HEK293 (cell line): Measurements from ENCODE around the gene BABAM1.

ENCODE experiments used
- CTCF ChIA-PET: fragments of 350-600 bp; formaldehyde crosslinking; extraction: SDS; loops from one replicate; lab custom pipeline; 2021; ENCODE audit warnings: antibody characterized with exemption; lab: Yijun Ruan, JAX
- POLR2A ChIA-PET: fragments of 300-600 bp; formaldehyde crosslinking; extraction: SDS; loops from one replicate; lab custom pipeline; 2020; ENCODE audit warnings: antibody characterized with exemption, inconsistent platforms; lab: Yijun Ruan, JAX
- H3K27ac ChIP-seq: fragments of 200-500 bp; sonication (Bioruptor generic); 2 replicates; pipeline ENCODE4 v1.5.1; 2014; ENCODE audit warnings: low read depth, low read length, control low read depth, inconsistent platforms; ENCODE audit errors: extremely low read depth
- H3K36me3 ChIP-seq, 2 experiments: fragments of 200-500 bp in 1 of 2; sonication (Bioruptor generic) in 1 of 2; 1 replicate in 1 of 2; 2 replicates in 1 of 2; pipeline ENCODE4 v1.5.1; 2014 to 2017; ENCODE audit warnings: inconsistent platforms in 2 of 2, low read length in 2 of 2; ENCODE audit not compliant: control insufficient read depth in 2 of 2, insufficient read depth in 1 of 2
- H3K4me1 ChIP-seq: fragments of 200-500 bp; sonication (Bioruptor generic); 2 replicates; pipeline ENCODE4 v1.5.1; 2014; ENCODE audit warnings: mild to moderate bottlenecking, low read length, inconsistent platforms; ENCODE audit not compliant: control insufficient read depth, insufficient read depth
- H3K4me3 ChIP-seq: 2 replicates; pipeline ENCODE4 v1.5.1; 2011; ENCODE audit warnings: low read depth, mild to moderate bottlenecking, control low read depth, low read length, moderate library complexity
- H3K9me3 ChIP-seq: fragments of 200-500 bp; sonication (Bioruptor generic); 2 replicates; pipeline ENCODE4 v1.5.1; 2014; ENCODE audit warnings: low read depth, low read length, inconsistent platforms; ENCODE audit not compliant: control insufficient read depth, insufficient read depth
- HOXC10 ChIP-seq: sonication (generic); formaldehyde crosslinking; IDR thresholded peaks from 2 replicates; pipeline ENCODE4 v1.8.1; 2023; ENCODE audit warnings: mild to moderate bottlenecking, missing genetic modification reagents
- IKZF3 ChIP-seq: fragments of 450-650 bp; IDR thresholded peaks from 2 replicates; pipeline ENCODE4 v1.5.0; 2018; ENCODE audit warnings: missing biosample characterization, mild to moderate bottlenecking, missing genetic modification characterization, moderate library complexity
- KLF10 ChIP-seq: fragments of 450-650 bp; IDR thresholded peaks from 2 replicates; pipeline ENCODE4 v1.5.1; 2018; ENCODE audit warnings: missing biosample characterization, mild to moderate bottlenecking, missing genetic modification characterization
- MEIS1 ChIP-seq: sonication (generic); formaldehyde crosslinking; IDR thresholded peaks from 2 replicates; pipeline ENCODE4 v1.8.1; 2022; ENCODE audit warnings: missing genetic modification reagents, mild to moderate bottlenecking, borderline replicate concordance
- SCRT1 ChIP-seq: fragments of 450-650 bp; formaldehyde crosslinking; IDR thresholded peaks from 2 replicates; pipeline ENCODE4 v1.5.1; 2016; ENCODE audit warnings: missing biosample characterization, missing genetic modification characterization, borderline replicate concordance
- SP2 ChIP-seq: fragments of 450-650 bp; formaldehyde crosslinking; IDR thresholded peaks from 2 replicates; pipeline ENCODE4 v1.5.1; 2016; ENCODE audit warnings: missing biosample characterization, missing genetic modification characterization
- TCF7L2 ChIP-seq: IDR thresholded peaks from 2 replicates; pipeline ENCODE4 v1.6.1; 2011; ENCODE audit warnings: low read depth, mild to moderate bottlenecking, inconsistent platforms, low read length, moderate library complexity, borderline replicate concordance
- TRIM28 ChIP-seq: IDR thresholded peaks from 2 replicates; pipeline ENCODE4 v1.6.1; 2011; ENCODE audit warnings: low read length, control low read depth, borderline replicate concordance
- ZBTB48 ChIP-seq: fragments of 450-650 bp; formaldehyde crosslinking; IDR thresholded peaks from 2 replicates; pipeline ENCODE4 v1.5.1; 2016; ENCODE audit warnings: missing biosample characterization, missing genetic modification characterization
- ZBTB7A ChIP-seq: fragments of 450-650 bp; formaldehyde crosslinking; IDR thresholded peaks from 2 replicates; pipeline ENCODE4 v1.5.1; 2016; ENCODE audit warnings: low read depth, missing biosample characterization, missing genetic modification characterization
- ZFP3 ChIP-seq: fragments of 450-650 bp; formaldehyde crosslinking; IDR thresholded peaks from 2 replicates; pipeline ENCODE4 v1.5.1; 2016; ENCODE audit warnings: low read depth, missing biosample characterization, missing genetic modification characterization
- ZNF121 ChIP-seq: fragments of 450-650 bp; formaldehyde crosslinking; IDR thresholded peaks from 2 replicates; pipeline ENCODE4 v1.5.1; 2016; ENCODE audit warnings: missing biosample characterization, missing genetic modification characterization
- ZNF132 ChIP-seq: fragments of 450-650 bp; formaldehyde crosslinking; IDR thresholded peaks from 2 replicates; pipeline ENCODE4 v1.5.1; 2017; ENCODE audit warnings: missing biosample characterization, missing genetic modification characterization, borderline replicate concordance
- ZNF133 ChIP-seq: fragments of 450-650 bp; formaldehyde crosslinking; IDR thresholded peaks from 2 replicates; pipeline ENCODE4 v1.5.1; 2016; ENCODE audit warnings: missing biosample characterization, missing genetic modification characterization
- ZNF239 ChIP-seq: fragments of 450-650 bp; formaldehyde crosslinking; IDR thresholded peaks from 2 replicates; pipeline ENCODE4 v1.5.1; 2016; ENCODE audit warnings: missing biosample characterization, missing genetic modification characterization
- ZNF248 ChIP-seq: fragments of 450-650 bp; formaldehyde crosslinking; IDR thresholded peaks from 2 replicates; pipeline ENCODE4 v1.5.1; 2017; ENCODE audit warnings: missing biosample characterization, missing genetic modification characterization
- ZNF324 ChIP-seq: fragments of 450-650 bp; formaldehyde crosslinking; IDR thresholded peaks from 2 replicates; pipeline ENCODE4 v1.5.1; 2016; ENCODE audit warnings: missing biosample characterization, missing genetic modification characterization
- ZNF341 ChIP-seq: fragments of 450-650 bp; formaldehyde crosslinking; IDR thresholded peaks from 2 replicates; pipeline ENCODE4; 2016; ENCODE audit warnings: low read depth, missing biosample characterization, missing genetic modification characterization
- ZNF366 ChIP-seq: fragments of 450-650 bp; formaldehyde crosslinking; conservative IDR thresholded peaks from 2 replicates; pipeline ENCODE4 v1.5.1; 2016; ENCODE audit warnings: missing biosample characterization, missing genetic modification characterization
- ZNF37A ChIP-seq: fragments of 450-650 bp; IDR thresholded peaks from 2 replicates; pipeline ENCODE4 v1.5.1; 2018; ENCODE audit warnings: missing biosample characterization, missing genetic modification characterization
- ZNF391 ChIP-seq: fragments of 450-650 bp; formaldehyde crosslinking; IDR thresholded peaks from 2 replicates; pipeline ENCODE4 v1.5.1; 2016; ENCODE audit warnings: low read depth, missing biosample characterization, missing genetic modification characterization, borderline replicate concordance
- ZNF426 ChIP-seq: fragments of 450-650 bp; formaldehyde crosslinking; IDR thresholded peaks from 2 replicates; pipeline ENCODE4 v1.5.1; 2017; ENCODE audit warnings: missing biosample characterization, missing genetic modification characterization, mild to moderate bottlenecking, inconsistent platforms, moderate library complexity
- ZNF561 ChIP-seq: fragments of 450-650 bp; IDR thresholded peaks from 2 replicates; pipeline ENCODE4 v1.5.1; 2018; ENCODE audit warnings: missing biosample characterization, missing genetic modification characterization, borderline replicate concordance
- ZNF670 ChIP-seq: fragments of 450-650 bp; formaldehyde crosslinking; IDR thresholded peaks from 2 replicates; pipeline ENCODE4 v1.5.1; 2016; ENCODE audit warnings: missing biosample characterization, missing genetic modification characterization, low read depth
- ZNF776 ChIP-seq: fragments of 450-650 bp; formaldehyde crosslinking; IDR thresholded peaks from 2 replicates; pipeline ENCODE4 v1.5.0; 2017; ENCODE audit warnings: missing biosample characterization, missing genetic modification characterization, borderline replicate concordance
- ZNF830 ChIP-seq: fragments of 450-650 bp; IDR thresholded peaks from 2 replicates; pipeline ENCODE4 v1.5.0; 2018; ENCODE audit warnings: missing biosample characterization, missing genetic modification characterization, low read depth, mild to moderate bottlenecking, moderate library complexity
- ZXDB ChIP-seq: fragments of 450-650 bp; formaldehyde crosslinking; IDR thresholded peaks from 2 replicates; pipeline ENCODE4 v1.5.1; 2016; ENCODE audit warnings: missing biosample characterization, missing genetic modification characterization
- TF ChIP-seq, protein P1 (sequence below): fragments of 450-650 bp; formaldehyde crosslinking; IDR thresholded peaks from 2 replicates; pipeline ENCODE4; 2016; ENCODE audit warnings: missing biosample characterization, missing genetic modification characterization
- TF ChIP-seq, protein P2 (sequence below): fragments of 450-650 bp; formaldehyde crosslinking; IDR thresholded peaks from 2 replicates; pipeline ENCODE4 v1.5.1; 2016; ENCODE audit warnings: missing biosample characterization, missing genetic modification characterization, low read depth
- TF ChIP-seq, protein P3 (sequence below): fragments of 450-650 bp; formaldehyde crosslinking; IDR thresholded peaks from 2 replicates; pipeline ENCODE4 v1.5.1; 2016; ENCODE audit warnings: missing biosample characterization, missing genetic modification characterization
- TF ChIP-seq, protein P4 (sequence below): IDR thresholded peaks from 2 replicates; pipeline ENCODE4 v1.6.1; 2011; ENCODE audit warnings: mild to moderate bottlenecking, low read depth, low read length, borderline replicate concordance

BABAM1 gene

DNA sequence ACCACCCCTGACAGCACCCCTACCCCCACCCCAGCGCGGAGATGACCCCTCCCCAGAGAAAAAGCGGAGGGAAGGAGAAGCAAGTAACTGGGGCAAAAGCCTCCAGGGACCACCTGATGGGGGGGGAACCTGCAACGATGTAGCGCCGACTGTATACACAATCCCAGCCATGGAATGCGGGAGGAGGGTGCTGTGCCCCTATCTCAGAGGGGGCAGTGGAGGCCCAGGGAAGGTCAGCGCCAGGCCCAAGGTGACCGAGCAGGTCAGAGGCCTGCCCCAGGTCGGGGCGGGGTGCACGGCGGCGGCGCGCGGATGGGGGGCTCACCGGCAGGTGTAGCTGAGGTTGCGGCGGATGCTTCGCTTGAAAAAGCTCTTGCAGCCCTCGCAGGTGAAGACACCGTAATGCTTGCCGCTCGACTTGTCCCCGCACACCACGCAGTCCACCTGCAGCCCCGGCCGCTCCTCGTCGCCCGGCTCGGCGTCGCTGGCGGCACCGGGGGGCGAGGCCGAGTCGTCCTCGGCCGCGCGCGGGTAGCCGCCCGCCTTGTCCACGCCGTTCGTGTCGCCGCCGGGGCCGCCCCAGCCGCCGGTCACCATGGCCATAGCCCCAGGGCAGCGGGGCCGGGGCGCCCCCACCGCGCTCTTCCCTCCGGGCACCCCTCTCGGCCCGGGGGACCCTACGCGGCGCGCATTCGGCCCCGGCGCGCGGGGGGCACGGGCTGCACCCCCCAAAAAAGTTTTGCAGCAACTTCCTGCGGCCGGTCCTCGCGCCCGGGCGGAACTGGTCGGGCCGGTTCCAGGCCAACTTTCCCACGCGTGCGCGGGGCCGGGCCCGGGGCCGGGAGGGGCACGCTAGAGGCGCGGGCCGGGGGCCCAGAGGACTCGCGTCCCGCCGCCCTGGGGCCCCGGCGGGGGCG, 22.4 kb upstream of the BABAM1 start:
- peak overlapping the region; percentile 76 for H3K4me3 ChIP-seq
- no peaks in the 10 kb centered on the region for H3K9me3 ChIP-seq
- H3K4me1 ChIP-seq = peaks cover 10% of the 10 kb centered on the region
- POLR2A ChIA-PET = interaction anchor here (1.0 to 6.8 kb wide), 5 partner anchors 10 to 30 kb away, joined by 3 to 29 read pairs (median 4); partner anchors contain the start of genes BABAM1, OCEL1 and USE1
- CTCF ChIA-PET = no interaction called here
- peak overlapping the region; percentile 82; the same call in 1 of the 2 replicates for H3K27ac ChIP-seq
- peaks cover 0 to 15% of the 10 kb centered on the region in 2 experiments; a peak in 1 of 3 replicates for H3K36me3 ChIP-seq
- TF ChIP-seq KLF10 (tag by site-specific recombination) = no peak
- peak; percentile 81 for TF ChIP-seq ZBTB7A
- no peak for TF ChIP-seq TRIM28
- no peak for TF ChIP-seq ZNF426 (tag by site-specific recombination)
- TF ChIP-seq ZNF37A = no peak
- no peak for TF ChIP-seq ZNF391 (tag by site-specific recombination)
- TF ChIP-seq, protein P1, sequence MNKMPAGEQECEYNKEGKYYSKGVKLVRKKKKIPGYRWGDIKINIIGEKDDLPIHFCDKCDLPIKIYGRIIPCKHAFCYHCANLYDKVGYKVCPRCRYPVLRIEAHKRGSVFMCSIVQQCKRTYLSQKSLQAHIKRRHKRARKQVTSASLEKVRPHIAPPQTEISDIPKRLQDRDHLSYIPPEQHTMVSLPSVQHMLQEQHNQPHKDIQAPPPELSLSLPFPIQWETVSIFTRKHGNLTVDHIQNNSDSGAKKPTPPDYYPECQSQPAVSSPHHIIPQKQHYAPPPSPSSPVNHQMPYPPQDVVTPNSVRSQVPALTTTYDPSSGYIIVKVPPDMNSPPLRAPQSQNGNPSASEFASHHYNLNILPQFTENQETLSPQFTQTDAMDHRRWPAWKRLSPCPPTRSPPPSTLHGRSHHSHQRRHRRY (tag by site-specific recombination) = no peak
- TF ChIP-seq TCF7L2 = no peak
- TF ChIP-seq ZNF132 = no peak
- TF ChIP-seq, protein P2, sequence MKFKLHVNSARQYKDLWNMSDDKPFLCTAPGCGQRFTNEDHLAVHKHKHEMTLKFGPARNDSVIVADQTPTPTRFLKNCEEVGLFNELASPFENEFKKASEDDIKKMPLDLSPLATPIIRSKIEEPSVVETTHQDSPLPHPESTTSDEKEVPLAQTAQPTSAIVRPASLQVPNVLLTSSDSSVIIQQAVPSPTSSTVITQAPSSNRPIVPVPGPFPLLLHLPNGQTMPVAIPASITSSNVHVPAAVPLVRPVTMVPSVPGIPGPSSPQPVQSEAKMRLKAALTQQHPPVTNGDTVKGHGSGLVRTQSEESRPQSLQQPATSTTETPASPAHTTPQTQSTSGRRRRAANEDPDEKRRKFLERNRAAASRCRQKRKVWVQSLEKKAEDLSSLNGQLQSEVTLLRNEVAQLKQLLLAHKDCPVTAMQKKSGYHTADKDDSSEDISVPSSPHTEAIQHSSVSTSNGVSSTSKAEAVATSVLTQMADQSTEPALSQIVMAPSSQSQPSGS (tag by site-specific recombination) = no peak
- no peak for TF ChIP-seq ZNF239 (tag by site-specific recombination)
- TF ChIP-seq ZBTB48 = peak; percentile 26; the same call in 1 of the 2 replicates
- no peak for TF ChIP-seq ZNF248
- no peak for TF ChIP-seq ZNF341 (tag by site-specific recombination)
- no peak for TF ChIP-seq ZFP3
- TF ChIP-seq SCRT1 (tag by site-specific recombination) = no peak
- no peak for TF ChIP-seq SP2 (tag by site-specific recombination)
- no peak for TF ChIP-seq ZNF830 (tag by site-specific recombination)
- TF ChIP-seq IKZF3 = no peak
- TF ChIP-seq MEIS1 = no peak
- no peak for TF ChIP-seq ZNF133 (tag by site-specific recombination)
- TF ChIP-seq, protein P3, sequence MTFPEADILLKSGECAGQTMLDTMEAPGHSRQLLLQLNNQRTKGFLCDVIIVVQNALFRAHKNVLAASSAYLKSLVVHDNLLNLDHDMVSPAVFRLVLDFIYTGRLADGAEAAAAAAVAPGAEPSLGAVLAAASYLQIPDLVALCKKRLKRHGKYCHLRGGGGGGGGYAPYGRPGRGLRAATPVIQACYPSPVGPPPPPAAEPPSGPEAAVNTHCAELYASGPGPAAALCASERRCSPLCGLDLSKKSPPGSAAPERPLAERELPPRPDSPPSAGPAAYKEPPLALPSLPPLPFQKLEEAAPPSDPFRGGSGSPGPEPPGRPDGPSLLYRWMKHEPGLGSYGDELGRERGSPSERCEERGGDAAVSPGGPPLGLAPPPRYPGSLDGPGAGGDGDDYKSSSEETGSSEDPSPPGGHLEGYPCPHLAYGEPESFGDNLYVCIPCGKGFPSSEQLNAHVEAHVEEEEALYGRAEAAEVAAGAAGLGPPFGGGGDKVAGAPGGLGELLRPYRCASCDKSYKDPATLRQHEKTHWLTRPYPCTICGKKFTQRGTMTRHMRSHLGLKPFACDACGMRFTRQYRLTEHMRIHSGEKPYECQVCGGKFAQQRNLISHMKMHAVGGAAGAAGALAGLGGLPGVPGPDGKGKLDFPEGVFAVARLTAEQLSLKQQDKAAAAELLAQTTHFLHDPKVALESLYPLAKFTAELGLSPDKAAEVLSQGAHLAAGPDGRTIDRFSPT (tag by site-specific recombination) = 0 out of 2 replicates have a peak, but pooled peaks have one; percentile 9
- TF ChIP-seq, protein P4, sequence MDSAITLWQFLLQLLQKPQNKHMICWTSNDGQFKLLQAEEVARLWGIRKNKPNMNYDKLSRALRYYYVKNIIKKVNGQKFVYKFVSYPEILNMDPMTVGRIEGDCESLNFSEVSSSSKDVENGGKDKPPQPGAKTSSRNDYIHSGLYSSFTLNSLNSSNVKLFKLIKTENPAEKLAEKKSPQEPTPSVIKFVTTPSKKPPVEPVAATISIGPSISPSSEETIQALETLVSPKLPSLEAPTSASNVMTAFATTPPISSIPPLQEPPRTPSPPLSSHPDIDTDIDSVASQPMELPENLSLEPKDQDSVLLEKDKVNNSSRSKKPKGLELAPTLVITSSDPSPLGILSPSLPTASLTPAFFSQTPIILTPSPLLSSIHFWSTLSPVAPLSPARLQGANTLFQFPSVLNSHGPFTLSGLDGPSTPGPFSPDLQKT = no peak
- no peak for TF ChIP-seq ZNF561 (tag by site-specific recombination)
- TF ChIP-seq ZNF776 (tag by site-specific recombination) = no peak
- TF ChIP-seq ZNF121 (tag by site-specific recombination) = no peak
- TF ChIP-seq ZNF670 (tag by site-specific recombination) = no peak
- no peak for TF ChIP-seq ZNF366 (tag by site-specific recombination)
- no peak for TF ChIP-seq ZNF324 (tag by site-specific recombination)
- peak; percentile 38; the same call in 1 of the 2 replicates for TF ChIP-seq ZXDB (tag by site-specific recombination)
- no peak for TF ChIP-seq HOXC10
